OCI-LY3 (cell line): ENCODE measurements around the gene ART1.

Experiments used
- H2AFZ ChIP-seq: fragments of 200-600, 300-600 bp; shearing (Covaris generic); 2 replicates; pipeline ENCODE4 v1.6.0; 2014; ENCODE audit warnings: antibody characterized with exemption, low read depth, low read length
- H3K27ac ChIP-seq: fragments of 200-600, 300-600 bp; sonication (generic); 2 replicates; pipeline ENCODE4 v1.5.1; 2014; ENCODE audit warnings: mild to moderate bottlenecking, low read length, moderate library complexity, mixed read lengths
- H3K27me3 ChIP-seq: fragments of 200-600, 300-600 bp; sonication (generic); 2 replicates; pipeline ENCODE4 v1.6.1; 2014; ENCODE audit warnings: low read depth, low read length, mixed read lengths
- H3K36me3 ChIP-seq: fragments of 200-600, 300-600 bp; sonication (generic); replicated peaks from 2 replicates; pipeline ENCODE3; 2014; ENCODE audit warnings: low read depth, low read length, mixed read lengths
- H3K4me1 ChIP-seq: fragments of 300-600, 200-600 bp; sonication (generic); 2 replicates; pipeline ENCODE4 v1.6.1; 2014; ENCODE audit warnings: low read length, mixed read lengths
- H3K4me2 ChIP-seq: fragments of 200-600, 300-600 bp; sonication (generic); 2 replicates; pipeline ENCODE4 v1.6.1; 2014; ENCODE audit warnings: low read length, mixed read lengths
- H3K4me3 ChIP-seq: fragments of 300-600, 200-600 bp; sonication (generic); 2 replicates; pipeline ENCODE4 v1.5.1; 2014; ENCODE audit warnings: antibody characterized with exemption, mild to moderate bottlenecking, low read length, moderate library complexity
- H3K79me2 ChIP-seq: fragments of 300-600, 200-600 bp; shearing (Covaris generic); 2 replicates; pipeline ENCODE4 v1.6.1; 2014; ENCODE audit warnings: mild to moderate bottlenecking, low read length, mixed read lengths
- H3K9ac ChIP-seq: fragments of 300-600, 200-600 bp; shearing (Covaris generic); 2 replicates; pipeline ENCODE4 v1.6.0; 2014; ENCODE audit warnings: mild to moderate bottlenecking, low read length, moderate library complexity
- H3K9me3 ChIP-seq: fragments of 200-600, 300-600 bp; shearing (Covaris generic); 2 replicates; pipeline ENCODE4 v1.6.1; 2014; ENCODE audit warnings: low read length, mixed read lengths; ENCODE audit not compliant: insufficient read depth
- H4K20me1 ChIP-seq: fragments of 200-600, 300-600 bp; sonication (generic); 2 replicates; pipeline ENCODE4 v1.6.1; 2016; ENCODE audit warnings: low read length, mixed read lengths; ENCODE audit not compliant: insufficient read depth
- CTCF ChIP-seq: fragments of 200-600, 300-600 bp; sonication (generic); IDR thresholded peaks from 2 replicates; pipeline ENCODE4 v1.5.1; 2014; ENCODE audit warnings: antibody characterized with exemption, low read length, low read depth
- EZH2phosphoT487 ChIP-seq: fragments of 200-600 bp; shearing (Covaris generic); IDR thresholded peaks from 2 replicates; pipeline ENCODE4 v1.6.1; 2018; ENCODE audit warnings: antibody characterized with exemption, mixed run types, low read depth

Gene ART1

GRCh38 chr11:3710485-3711259 lies 65.7 kb downstream of the ART1 start:
- Histone ChIP-seq H2AFZ (no peak overlapping the region), H3K36me3 (peaks cover 64% of the 10 kb centered on the region), H3K4me1 (no peaks in the 10 kb centered on the region), H3K27ac (no peak overlapping the region), H4K20me1 (no peaks in the 10 kb centered on the region), H3K9ac (no peak overlapping the region), H3K4me3 (no peak overlapping the region), H3K79me2 (no peaks in the 10 kb centered on the region; the same call in none of the 2 replicates), H3K27me3 (no peaks in the 10 kb centered on the region), H3K9me3 (no peaks in the 10 kb centered on the region), H3K4me2 (no peak overlapping the region)
- no peak for TF ChIP-seq EZH2phosphoT487
- no peak for TF ChIP-seq CTCF

GRCh38 chr11:3712274-3712673 lies 67.3 kb downstream of the ART1 start:
- Histone ChIP-seq H3K36me3 (peaks cover 71% of the 10 kb centered on the region), H2AFZ (no peak overlapping the region)
- TF ChIP-seq CTCF = no peak
- no peak for TF ChIP-seq EZH2phosphoT487

More at GRCh38 chr11:3712274-3712673, 67.3 kb downstream of the ART1 start:
- no peaks in the 10 kb centered on the region for H3K9me3 ChIP-seq
- H3K79me2 ChIP-seq = no peaks in the 10 kb centered on the region; the same call in none of the 2 replicates
- no peak overlapping the region for H3K4me2 ChIP-seq
- no peak overlapping the region for H3K27ac ChIP-seq
- H3K4me1 ChIP-seq = no peaks in the 10 kb centered on the region
- H3K4me3 ChIP-seq = no peak overlapping the region
- no peaks in the 10 kb centered on the region for H4K20me1 ChIP-seq
- no peak overlapping the region for H3K9ac ChIP-seq
- H3K27me3 ChIP-seq = no peaks in the 10 kb centered on the region
